ENCODE data around the gene DNAJC1.
"Not testable (repeated sequence)": the region's sequence is repeated elsewhere in the genome, so short reads cannot be mapped to it uniquely, and the experiment has no call there.

The DNAJC1 gene

GRCh38 chr10:21849607-21850006, 153.9 kb downstream of the DNAJC1 start:
- WGBS, 2 donors (ENCODE audit: extremely low coverage in 2 of 2, insufficient read length in 2 of 2, insufficient replicate concordance in 1 of 2), result no CpG with 5 or more reads among the region's 1 CpG
- no peak overlapping the region for H2AK5ac ChIP-seq (ENCODE audit: low read depth, low read length)

DNA sequence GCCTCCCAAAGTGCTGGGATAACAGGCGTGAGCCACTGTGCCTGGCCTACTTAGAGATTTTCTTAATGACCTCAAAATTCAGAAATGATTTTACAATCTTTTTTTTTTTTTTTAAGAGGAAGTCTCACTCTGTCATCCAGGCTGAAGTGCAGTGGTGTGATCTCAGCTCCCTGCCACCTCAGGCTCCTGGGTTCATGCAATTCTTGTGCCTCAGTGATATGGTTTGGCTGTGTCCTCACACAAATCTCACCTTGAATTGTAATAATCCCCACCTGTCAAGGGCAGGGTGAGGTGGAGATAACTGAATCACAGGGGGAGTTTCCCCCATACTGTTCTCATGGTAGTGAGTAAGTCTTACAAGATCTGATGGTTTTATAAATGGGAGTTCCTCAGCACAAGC, 159.9 kb downstream of the DNAJC1 start:
- no peaks in the 10 kb centered on the region for H3K36me3 ChIP-seq (replicated peaks in 1 of 2; ENCODE audit: control insufficient read depth in 2 of 2, insufficient read depth in 2 of 2, low read length in 2 of 2)
- no peak overlapping the region for H2AFZ ChIP-seq (ENCODE audit: low read length)
- no peak for DNase-seq (ENCODE audit: low spot score)
- no peak overlapping the region for H3K4me3 ChIP-seq (ENCODE audit: low read length in 2 of 2)
- H3K4me1 ChIP-seq (ENCODE audit: control insufficient read depth in 2 of 2, insufficient read depth in 1 of 2, low read depth in 1 of 2, low read length in 2 of 2), result no peaks in the 10 kb centered on the region
- no CpG with 5 or more reads among the region's 1 CpG for WGBS, 2 donors (ENCODE audit: extremely low coverage in 2 of 2, insufficient read length in 2 of 2, insufficient replicate concordance in 1 of 2)
- H2AK5ac ChIP-seq (ENCODE audit: low read depth, low read length), result no peak overlapping the region
- H3K27me3 ChIP-seq (ENCODE audit: control insufficient read depth in 3 of 3, insufficient read depth in 3 of 3, low read depth in 1 of 3, low read length in 3 of 3), result no peaks in the 10 kb centered on the region
- H3K79me1 ChIP-seq (ENCODE audit: low read depth, low read length), result no peaks in the 10 kb centered on the region
- no peak overlapping the region for H3K9ac ChIP-seq (ENCODE audit: low read depth, low read length, poor library complexity)
- no peak overlapping the region for H3K27ac ChIP-seq (replicated peaks; ENCODE audit: low read length)
- no peak overlapping the region for H3K23ac ChIP-seq (ENCODE audit: low read depth, low read length, poor library complexity)
- H2BK5ac ChIP-seq (ENCODE audit: low read length), result no peak overlapping the region
- H3K9me3 ChIP-seq (replicated peaks in 1 of 2; ENCODE audit: control insufficient read depth in 2 of 2, insufficient read depth in 1 of 2, low read depth in 1 of 2, low read length in 2 of 2), result peaks cover 0 to 2% of the 10 kb centered on the region in 2 donors
- H3K4ac ChIP-seq (ENCODE audit: low read length), result no peak overlapping the region
- H3K14ac ChIP-seq (ENCODE audit: low read length), result no peak overlapping the region
- H4K91ac ChIP-seq (ENCODE audit: low read depth, low read length, poor library complexity), result no peak overlapping the region
- H4K8ac ChIP-seq (ENCODE audit: low read depth, low read length), result no peak overlapping the region
- H3K4me2 ChIP-seq (ENCODE audit: insufficient read depth, low read length, poor library complexity, severe bottlenecking), result no peak overlapping the region
- no peak overlapping the region for H2BK15ac ChIP-seq (ENCODE audit: low read length)
- no peak overlapping the region for H2BK12ac ChIP-seq (ENCODE audit: low read length)
- no peak overlapping the region for H3K18ac ChIP-seq (ENCODE audit: low read length)
- no peak overlapping the region for H2BK120ac ChIP-seq (ENCODE audit: low read depth, low read length)

More at GRCh38 chr10:21849607-21850006, 153.9 kb downstream of the DNAJC1 start:
- H2BK5ac ChIP-seq (ENCODE audit: low read length), result no peak overlapping the region
- no peaks in the 10 kb centered on the region for H3K4me1 ChIP-seq (ENCODE audit: control insufficient read depth in 2 of 2, insufficient read depth in 1 of 2, low read depth in 1 of 2, low read length in 2 of 2)
- H2AFZ ChIP-seq (ENCODE audit: low read length), result no peak overlapping the region
- H3K27me3 ChIP-seq (ENCODE audit: control insufficient read depth in 3 of 3, insufficient read depth in 3 of 3, low read depth in 1 of 3, low read length in 3 of 3), result no peaks in the 10 kb centered on the region
- H2BK120ac ChIP-seq (ENCODE audit: low read depth, low read length), result no peak overlapping the region
- no peaks in the 10 kb centered on the region for H3K36me3 ChIP-seq (replicated peaks in 1 of 2; ENCODE audit: control insufficient read depth in 2 of 2, insufficient read depth in 2 of 2, low read length in 2 of 2)
- no peak overlapping the region for H3K9ac ChIP-seq (ENCODE audit: low read depth, low read length, poor library complexity)
- H2BK12ac ChIP-seq (ENCODE audit: low read length), result no peak overlapping the region
- no peak overlapping the region for H3K4ac ChIP-seq (ENCODE audit: low read length)
- H4K91ac ChIP-seq (ENCODE audit: low read depth, low read length, poor library complexity), result no peak overlapping the region
- H4K8ac ChIP-seq (ENCODE audit: low read depth, low read length), result no peak overlapping the region
- no peak overlapping the region for H3K4me2 ChIP-seq (ENCODE audit: insufficient read depth, low read length, poor library complexity, severe bottlenecking)
- no peak overlapping the region for H3K14ac ChIP-seq (ENCODE audit: low read length)
- H3K18ac ChIP-seq (ENCODE audit: low read length), result no peak overlapping the region
- no peak overlapping the region for H3K4me3 ChIP-seq (ENCODE audit: low read length in 2 of 2)
- DNase-seq (ENCODE audit: low spot score), result no peak
- no peak overlapping the region for H2BK15ac ChIP-seq (ENCODE audit: low read length)
- H3K79me1 ChIP-seq (ENCODE audit: low read depth, low read length), result no peaks in the 10 kb centered on the region
- H3K23ac ChIP-seq (ENCODE audit: low read depth, low read length, poor library complexity), result no peak overlapping the region
- H3K9me3 ChIP-seq (replicated peaks in 1 of 2; ENCODE audit: control insufficient read depth in 2 of 2, insufficient read depth in 1 of 2, low read depth in 1 of 2, low read length in 2 of 2), result peaks cover 0 to 17% of the 10 kb centered on the region in 2 donors
- H3K27ac ChIP-seq (replicated peaks; ENCODE audit: low read length), result no peak overlapping the region

DNA sequence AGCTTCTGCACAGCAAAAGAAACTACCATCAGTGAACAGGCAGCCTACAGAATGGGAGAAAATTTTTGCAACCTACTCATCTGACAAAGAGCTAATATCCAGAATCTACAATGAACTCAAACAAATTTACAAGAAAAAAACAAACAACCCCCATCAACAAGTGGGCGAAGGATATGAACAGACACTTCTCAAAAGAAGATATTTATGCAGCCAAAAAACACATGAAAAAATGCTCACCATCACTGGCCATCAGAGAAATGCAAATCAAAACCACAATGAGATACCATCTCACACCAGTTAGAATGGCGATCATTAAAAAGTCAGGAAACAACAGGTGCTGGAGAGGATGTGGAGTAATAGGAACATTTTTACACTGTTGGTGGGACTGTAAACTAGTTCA, 162.3 kb downstream of the DNAJC1 start:
- H3K9me3 ChIP-seq (replicated peaks in 1 of 2; ENCODE audit: control insufficient read depth in 2 of 2, insufficient read depth in 1 of 2, low read depth in 1 of 2, low read length in 2 of 2); H3K4me2 ChIP-seq (ENCODE audit: insufficient read depth, low read length, poor library complexity, severe bottlenecking); H2BK15ac ChIP-seq (ENCODE audit: low read length); H3K14ac ChIP-seq (ENCODE audit: low read length); H3K4me3 ChIP-seq (ENCODE audit: low read length in 2 of 2); H3K4ac ChIP-seq (ENCODE audit: low read length); H2BK5ac ChIP-seq (ENCODE audit: low read length); H4K91ac ChIP-seq (ENCODE audit: low read depth, low read length, poor library complexity); H3K27me3 ChIP-seq (ENCODE audit: control insufficient read depth in 3 of 3, insufficient read depth in 3 of 3, low read depth in 1 of 3, low read length in 3 of 3); H3K18ac ChIP-seq (ENCODE audit: low read length); H3K36me3 ChIP-seq (replicated peaks in 1 of 2; ENCODE audit: control insufficient read depth in 2 of 2, insufficient read depth in 2 of 2, low read length in 2 of 2); H3K4me1 ChIP-seq (ENCODE audit: control insufficient read depth in 2 of 2, insufficient read depth in 1 of 2, low read depth in 1 of 2, low read length in 2 of 2); H2BK12ac ChIP-seq (ENCODE audit: low read length); H3K23ac ChIP-seq (ENCODE audit: low read depth, low read length, poor library complexity); H2AFZ ChIP-seq (ENCODE audit: low read length); H4K8ac ChIP-seq (ENCODE audit: low read depth, low read length); H3K27ac ChIP-seq (replicated peaks; ENCODE audit: low read length); H3K9ac ChIP-seq (ENCODE audit: low read depth, low read length, poor library complexity); H2AK5ac ChIP-seq (ENCODE audit: low read depth, low read length); H2BK120ac ChIP-seq (ENCODE audit: low read depth, low read length); H3K79me1 ChIP-seq (ENCODE audit: low read depth, low read length); DNase-seq (ENCODE audit: low spot score): not testable (repeated sequence)
- WGBS, 2 donors (ENCODE audit: extremely low coverage in 2 of 2, insufficient read length in 2 of 2, insufficient replicate concordance in 1 of 2), result no CpG with 5 or more reads among the region's 2 CpGs

DNA sequence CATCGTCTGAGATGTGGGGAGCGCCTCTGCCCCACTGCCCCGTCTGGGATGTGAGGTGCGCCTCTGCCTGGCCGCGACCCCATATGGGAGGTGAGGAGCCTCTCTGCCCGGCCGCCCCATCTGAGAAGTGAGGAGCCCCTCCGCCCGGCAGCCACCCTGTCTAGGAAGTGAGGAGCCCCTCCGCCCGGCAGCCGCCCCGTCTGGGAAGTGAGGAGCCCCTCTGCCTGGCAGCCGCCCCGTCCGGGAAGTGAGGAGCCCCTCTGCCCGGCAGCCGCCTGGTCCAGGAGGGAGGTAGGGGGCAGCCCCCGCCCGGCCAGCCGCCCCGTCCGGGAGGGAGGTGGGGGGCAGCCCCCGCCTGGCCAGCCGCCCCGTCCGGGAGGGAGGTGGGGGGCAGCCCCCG, 166.0 kb downstream of the DNAJC1 start:
- H3K9me3 ChIP-seq (replicated peaks in 1 of 2; ENCODE audit: control insufficient read depth in 2 of 2, insufficient read depth in 1 of 2, low read depth in 1 of 2, low read length in 2 of 2), result peaks cover 3 to 13% of the 10 kb centered on the region in 2 donors
- H2AK5ac ChIP-seq (ENCODE audit: low read depth, low read length); H3K9ac ChIP-seq (ENCODE audit: low read depth, low read length, poor library complexity); H3K4me1 ChIP-seq (ENCODE audit: control insufficient read depth in 2 of 2, insufficient read depth in 1 of 2, low read depth in 1 of 2, low read length in 2 of 2); H3K79me1 ChIP-seq (ENCODE audit: low read depth, low read length); H3K4me3 ChIP-seq (ENCODE audit: low read length in 2 of 2); H3K23ac ChIP-seq (ENCODE audit: low read depth, low read length, poor library complexity); H3K14ac ChIP-seq (ENCODE audit: low read length); H2AFZ ChIP-seq (ENCODE audit: low read length); H2BK15ac ChIP-seq (ENCODE audit: low read length); H3K27ac ChIP-seq (replicated peaks; ENCODE audit: low read length); H3K27me3 ChIP-seq (ENCODE audit: control insufficient read depth in 3 of 3, insufficient read depth in 3 of 3, low read depth in 1 of 3, low read length in 3 of 3); H4K91ac ChIP-seq (ENCODE audit: low read depth, low read length, poor library complexity); H2BK12ac ChIP-seq (ENCODE audit: low read length); DNase-seq (ENCODE audit: low spot score); H2BK5ac ChIP-seq (ENCODE audit: low read length); H2BK120ac ChIP-seq (ENCODE audit: low read depth, low read length); H3K4me2 ChIP-seq (ENCODE audit: insufficient read depth, low read length, poor library complexity, severe bottlenecking); H3K36me3 ChIP-seq (replicated peaks in 1 of 2; ENCODE audit: control insufficient read depth in 2 of 2, insufficient read depth in 2 of 2, low read length in 2 of 2); H3K4ac ChIP-seq (ENCODE audit: low read length); H4K8ac ChIP-seq (ENCODE audit: low read depth, low read length); H3K18ac ChIP-seq (ENCODE audit: low read length): not testable (repeated sequence)
- no CpG with 5 or more reads among the region's 29 CpGs for WGBS, 2 donors (ENCODE audit: extremely low coverage in 2 of 2, insufficient read length in 2 of 2, insufficient replicate concordance in 1 of 2)
